ENCODE results near the gene NCBP2L.

The NCBP2L gene

DNA sequence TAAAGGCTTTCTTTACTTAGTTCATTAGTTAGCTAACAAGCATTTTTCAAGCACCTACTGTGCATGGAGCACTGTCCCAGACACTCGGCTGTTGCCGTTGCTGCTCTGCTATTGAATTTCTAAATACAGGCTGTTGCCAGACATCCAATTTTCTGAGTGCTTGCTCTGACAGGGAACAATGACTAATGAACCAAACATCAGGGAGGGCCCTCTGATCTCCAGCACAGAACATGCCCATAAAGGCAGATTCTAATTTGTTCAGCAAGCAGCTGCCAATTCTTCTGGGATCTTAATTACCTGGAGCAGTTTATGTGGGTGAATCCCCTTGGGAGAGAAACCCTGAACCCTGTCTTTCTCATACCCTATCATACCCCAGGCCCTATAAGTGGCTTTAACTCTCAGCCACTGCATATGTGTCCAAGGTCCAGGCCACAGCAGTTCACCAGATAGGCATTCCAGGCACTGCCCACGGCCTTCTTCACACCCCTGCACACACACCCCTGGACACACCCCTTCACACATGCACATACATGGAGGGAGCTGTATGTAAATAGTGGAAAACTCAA lies 29.9 kb upstream of the NCBP2L start (continued):
- TF ChIP-seq, protein P1, sequence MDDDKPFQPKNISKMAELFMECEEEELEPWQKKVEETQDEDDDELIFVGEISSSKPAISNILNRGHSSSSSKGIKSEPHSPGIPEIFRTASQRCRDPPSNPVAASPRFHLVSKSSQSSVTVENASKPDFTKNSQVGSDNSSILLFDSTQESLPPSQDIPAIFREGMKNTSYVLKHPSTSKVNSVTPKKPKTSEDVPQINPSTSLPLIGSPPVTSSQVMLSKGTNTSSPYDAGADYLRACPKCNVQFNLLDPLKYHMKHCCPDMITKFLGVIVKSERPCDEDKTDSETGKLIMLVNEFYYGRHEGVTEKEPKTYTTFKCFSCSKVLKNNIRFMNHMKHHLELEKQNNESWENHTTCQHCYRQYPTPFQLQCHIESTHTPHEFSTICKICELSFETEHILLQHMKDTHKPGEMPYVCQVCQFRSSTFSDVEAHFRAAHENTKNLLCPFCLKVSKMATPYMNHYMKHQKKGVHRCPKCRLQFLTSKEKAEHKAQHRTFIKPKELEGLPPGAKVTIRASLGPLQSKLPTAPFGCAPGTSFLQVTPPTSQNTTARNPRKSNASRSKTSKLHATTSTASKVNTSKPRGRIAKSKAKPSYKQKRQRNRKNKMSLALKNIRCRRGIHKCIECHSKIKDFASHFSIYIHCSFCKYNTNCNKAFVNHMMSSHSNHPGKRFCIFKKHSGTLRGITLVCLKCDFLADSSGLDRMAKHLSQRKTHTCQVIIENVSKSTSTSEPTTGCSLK (tag by site-specific recombination; IDR thresholded peaks at IDR 0.05) = no peak
- TF ChIP-seq ZNF169 (tag by site-specific recombination; IDR thresholded peaks at IDR 0.05) (no peak), ZNF324 (tag by site-specific recombination; IDR thresholded peaks at IDR 0.05) (no peak), KLF9 (tag by site-specific recombination; IDR thresholded peaks at IDR 0.05; ENCODE audit: low read depth) (peak; percentile 71), ZNF658 (tag by site-specific recombination; IDR thresholded peaks at IDR 0.05) (no peak), ZSCAN23 (tag by site-specific recombination; IDR thresholded peaks at IDR 0.05) (no peak), GLIS1 (tag by site-specific recombination; IDR thresholded peaks at IDR 0.05) (peak; percentile 60), ZSCAN30 (tag by site-specific recombination; IDR thresholded peaks at IDR 0.05) (no peak), OVOL3 (tag by site-specific recombination; IDR thresholded peaks at IDR 0.05) (no peak), ZNF292 (tag by site-specific recombination; IDR thresholded peaks at IDR 0.05; ENCODE audit: borderline replicate concordance, low read depth) (no peak), ZNF423 (tag by site-specific recombination; IDR thresholded peaks at IDR 0.05) (no peak), WT1 (tag by site-specific recombination; IDR thresholded peaks at IDR 0.05) (peak; percentile 90), ZNF558 (tag by site-specific recombination; IDR thresholded peaks at IDR 0.05) (no peak), ZNF670 (tag by site-specific recombination; IDR thresholded peaks at IDR 0.05; ENCODE audit: low read depth) (no peak), ZNF629 (tag by site-specific recombination; IDR thresholded peaks at IDR 0.05) (no peak), ZNF174 (tag by site-specific recombination; IDR thresholded peaks at IDR 0.05) (no peak), SP3 (tag by site-specific recombination; IDR thresholded peaks at IDR 0.05) (no peak), KLF16 (tag by site-specific recombination; IDR thresholded peaks at IDR 0.05) (no peak), ZNF341 (tag by site-specific recombination; IDR thresholded peaks at IDR 0.05; ENCODE audit: low read depth) (peak; percentile 84), SETDB1 (IDR thresholded peaks at IDR 0.05; ENCODE audit: insufficient read length, low read length) (no peak), ZXDB (tag by site-specific recombination; IDR thresholded peaks at IDR 0.05) (no peak), ZNF600 (tag by site-specific recombination; IDR thresholded peaks at IDR 0.05) (no peak; the same call in 1 of the 2 replicates), ZFHX2 (tag by site-specific recombination; conservative IDR thresholded peaks at IDR 0.05) (peak; percentile 64), YY1 (tag by site-specific recombination; IDR thresholded peaks at IDR 0.05) (no peak), ZNF221 (tag by site-specific recombination; IDR thresholded peaks at IDR 0.05; ENCODE audit: borderline replicate concordance) (no peak), ZNF121 (tag by site-specific recombination; IDR thresholded peaks at IDR 0.05) (no peak), KLF7 (tag by site-specific recombination; IDR thresholded peaks at IDR 0.05; ENCODE audit: borderline replicate concordance) (no peak), ZNF549 (tag by site-specific recombination; IDR thresholded peaks at IDR 0.05) (no peak), ZNF585B (tag by site-specific recombination; IDR thresholded peaks at IDR 0.05) (no peak), ZNF544 (tag by site-specific recombination; IDR thresholded peaks at IDR 0.05) (no peak)
- TF ChIP-seq, protein P2, sequence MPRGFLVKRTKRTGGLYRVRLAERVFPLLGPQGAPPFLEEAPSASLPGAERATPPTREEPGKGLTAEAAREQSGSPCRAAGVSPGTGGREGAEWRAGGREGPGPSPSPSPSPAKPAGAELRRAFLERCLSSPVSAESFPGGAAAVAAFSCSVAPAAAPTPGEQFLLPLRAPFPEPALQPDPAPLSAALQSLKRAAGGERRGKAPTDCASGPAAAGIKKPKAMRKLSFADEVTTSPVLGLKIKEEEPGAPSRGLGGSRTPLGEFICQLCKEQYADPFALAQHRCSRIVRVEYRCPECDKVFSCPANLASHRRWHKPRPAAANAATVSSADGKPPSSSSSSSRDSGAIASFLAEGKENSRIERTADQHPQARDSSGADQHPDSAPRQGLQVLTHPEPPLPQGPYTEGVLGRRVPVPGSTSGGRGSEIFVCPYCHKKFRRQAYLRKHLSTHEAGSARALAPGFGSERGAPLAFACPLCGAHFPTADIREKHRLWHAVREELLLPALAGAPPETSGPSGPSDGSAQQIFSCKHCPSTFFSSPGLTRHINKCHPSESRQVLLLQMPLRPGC (tag by site-specific recombination; IDR thresholded peaks at IDR 0.05) = no peak; the same call in 1 of the 2 replicates
- TF ChIP-seq, protein P3, sequence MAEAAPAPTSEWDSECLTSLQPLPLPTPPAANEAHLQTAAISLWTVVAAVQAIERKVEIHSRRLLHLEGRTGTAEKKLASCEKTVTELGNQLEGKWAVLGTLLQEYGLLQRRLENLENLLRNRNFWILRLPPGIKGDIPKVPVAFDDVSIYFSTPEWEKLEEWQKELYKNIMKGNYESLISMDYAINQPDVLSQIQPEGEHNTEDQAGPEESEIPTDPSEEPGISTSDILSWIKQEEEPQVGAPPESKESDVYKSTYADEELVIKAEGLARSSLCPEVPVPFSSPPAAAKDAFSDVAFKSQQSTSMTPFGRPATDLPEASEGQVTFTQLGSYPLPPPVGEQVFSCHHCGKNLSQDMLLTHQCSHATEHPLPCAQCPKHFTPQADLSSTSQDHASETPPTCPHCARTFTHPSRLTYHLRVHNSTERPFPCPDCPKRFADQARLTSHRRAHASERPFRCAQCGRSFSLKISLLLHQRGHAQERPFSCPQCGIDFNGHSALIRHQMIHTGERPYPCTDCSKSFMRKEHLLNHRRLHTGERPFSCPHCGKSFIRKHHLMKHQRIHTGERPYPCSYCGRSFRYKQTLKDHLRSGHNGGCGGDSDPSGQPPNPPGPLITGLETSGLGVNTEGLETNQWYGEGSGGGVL (tag by site-specific recombination; IDR thresholded peaks at IDR 0.05) = no peak
- TF ChIP-seq, protein P4, sequence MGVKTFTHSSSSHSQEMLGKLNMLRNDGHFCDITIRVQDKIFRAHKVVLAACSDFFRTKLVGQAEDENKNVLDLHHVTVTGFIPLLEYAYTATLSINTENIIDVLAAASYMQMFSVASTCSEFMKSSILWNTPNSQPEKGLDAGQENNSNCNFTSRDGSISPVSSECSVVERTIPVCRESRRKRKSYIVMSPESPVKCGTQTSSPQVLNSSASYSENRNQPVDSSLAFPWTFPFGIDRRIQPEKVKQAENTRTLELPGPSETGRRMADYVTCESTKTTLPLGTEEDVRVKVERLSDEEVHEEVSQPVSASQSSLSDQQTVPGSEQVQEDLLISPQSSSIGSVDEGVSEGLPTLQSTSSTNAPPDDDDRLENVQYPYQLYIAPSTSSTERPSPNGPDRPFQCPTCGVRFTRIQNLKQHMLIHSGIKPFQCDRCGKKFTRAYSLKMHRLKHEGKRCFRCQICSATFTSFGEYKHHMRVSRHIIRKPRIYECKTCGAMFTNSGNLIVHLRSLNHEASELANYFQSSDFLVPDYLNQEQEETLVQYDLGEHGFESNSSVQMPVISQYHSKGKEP (tag by site-specific recombination; IDR thresholded peaks at IDR 0.05) = peak; percentile 58; the same call in 1 of the 2 replicates
